ENCODE measurements around the gene ZC3H4. TPM values are rescaled to one million over a fixed set of nuclear protein-coding genes. Genes with fewer than 3 reads are reported as not detected.

Gene ZC3H4
- total RNA-seq, 1 donor from 2014 or later: 43.5 TPM

GRCh38 chr19:47098608-47099007 lies 15.0 kb downstream of the ZC3H4 start:
- Mint-ChIP-seq H3K36me3 (ENCODE audit: low read depth) (peaks cover 6% of the 10 kb centered on the region), H3K4me3 (ENCODE audit: unreplicated experiment) (no peak overlapping the region), H3K27me3 (ENCODE audit: low read depth) (no peaks in the 10 kb centered on the region), H3K27ac (ENCODE audit: unreplicated experiment) (no peak overlapping the region), H3K9me3 (ENCODE audit: low read depth) (no peaks in the 10 kb centered on the region), H3K4me1 (ENCODE audit: low read depth) (peaks cover 57% of the 10 kb centered on the region)
- TF ChIP-seq CTCF (IDR thresholded peaks at IDR 0.05): no peak
- no peak for DNase-seq (ENCODE audit: low spot score)

GRCh38 chr19:47097396-47098201 lies 16.0 kb downstream of the ZC3H4 start:
- peak; percentile 24 for DNase-seq (ENCODE audit: low spot score)
- Mint-ChIP-seq H3K9me3 (ENCODE audit: low read depth) (no peaks in the 10 kb centered on the region), H3K4me3 (ENCODE audit: unreplicated experiment) (no peak overlapping the region), H3K4me1 (ENCODE audit: low read depth) (peaks cover 53% of the 10 kb centered on the region), H3K36me3 (ENCODE audit: low read depth) (peaks cover 8% of the 10 kb centered on the region), H3K27me3 (ENCODE audit: low read depth) (no peaks in the 10 kb centered on the region), H3K27ac (ENCODE audit: unreplicated experiment) (no peak overlapping the region)
- TF ChIP-seq CTCF (IDR thresholded peaks at IDR 0.05): no peak

- Mint-ChIP-seq H3K27ac (ENCODE audit: unreplicated experiment) (peak overlapping the region; percentile 46), H3K4me3 (ENCODE audit: unreplicated experiment) (no peak overlapping the region), H3K4me1 (ENCODE audit: low read depth) (peaks cover 44% of the 10 kb centered on the region), H3K27me3 (ENCODE audit: low read depth) (no peaks in the 10 kb centered on the region), H3K9me3 (ENCODE audit: low read depth) (no peaks in the 10 kb centered on the region), H3K36me3 (ENCODE audit: low read depth) (peaks cover 11% of the 10 kb centered on the region)
- no peak for TF ChIP-seq CTCF (IDR thresholded peaks at IDR 0.05)
- no peak for DNase-seq (ENCODE audit: low spot score)
These were observed 16.9 kb downstream of the ZC3H4 start for GRCh38 chr19:47096721-47097120.

- no peak for TF ChIP-seq CTCF (IDR thresholded peaks at IDR 0.05)
- Mint-ChIP-seq H3K27ac (ENCODE audit: unreplicated experiment) (peak overlapping the region; percentile 65), H3K27me3 (ENCODE audit: low read depth) (no peaks in the 10 kb centered on the region), H3K36me3 (ENCODE audit: low read depth) (peaks cover 11% of the 10 kb centered on the region), H3K4me1 (ENCODE audit: low read depth) (peaks cover 42% of the 10 kb centered on the region), H3K4me3 (ENCODE audit: unreplicated experiment) (no peak overlapping the region), H3K9me3 (ENCODE audit: low read depth) (no peaks in the 10 kb centered on the region)
- DNase-seq (ENCODE audit: low spot score): peak; percentile 28
These were observed 17.4 kb downstream of the ZC3H4 start for GRCh38 chr19:47096100-47096704.

GRCh38 chr19:47095476-47096099 lies 18.0 kb downstream of the ZC3H4 start:
- TF ChIP-seq CTCF (IDR thresholded peaks at IDR 0.05): no peak
- Mint-ChIP-seq H3K4me1 (ENCODE audit: low read depth) (peaks cover 42% of the 10 kb centered on the region), H3K4me3 (ENCODE audit: unreplicated experiment) (no peak overlapping the region), H3K9me3 (ENCODE audit: low read depth) (no peaks in the 10 kb centered on the region), H3K36me3 (ENCODE audit: low read depth) (peaks cover 14% of the 10 kb centered on the region), H3K27me3 (ENCODE audit: low read depth) (no peaks in the 10 kb centered on the region), H3K27ac (ENCODE audit: unreplicated experiment) (peak overlapping the region; percentile 68)
- peak; percentile 54 for DNase-seq (ENCODE audit: low spot score)

All from chondrocyte (in vitro differentiated cells).